ENCODE results near the gene MT1F.

MT1F gene

GRCh38 chr16:56625943-56626654 lies 31.7 kb upstream of the MT1F start:
- DNase-seq (ENCODE audit: low read depth in 2 of 2): no peak

DNA sequence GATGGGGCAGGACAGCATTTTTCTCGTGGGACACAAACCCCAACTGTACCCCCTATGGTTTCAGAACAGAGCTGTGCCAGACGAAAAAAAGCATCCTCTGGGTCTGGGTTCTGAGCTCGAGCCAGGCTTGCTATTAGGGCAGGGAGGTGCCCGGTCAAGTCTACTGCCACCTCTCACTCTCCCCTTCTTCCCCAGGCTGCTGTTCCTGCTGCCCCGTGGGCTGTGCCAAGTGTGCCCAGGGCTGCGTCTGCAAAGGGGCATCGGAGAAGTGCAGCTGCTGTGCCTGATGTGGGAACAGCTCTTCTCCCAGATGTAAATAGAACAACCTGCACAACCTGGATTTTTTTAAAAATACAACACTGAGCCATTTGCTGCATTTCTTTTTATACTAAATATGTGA lies 31.1 kb upstream of the MT1F start:
- no peak for DNase-seq (ENCODE audit: low read depth in 2 of 2)

DNA sequence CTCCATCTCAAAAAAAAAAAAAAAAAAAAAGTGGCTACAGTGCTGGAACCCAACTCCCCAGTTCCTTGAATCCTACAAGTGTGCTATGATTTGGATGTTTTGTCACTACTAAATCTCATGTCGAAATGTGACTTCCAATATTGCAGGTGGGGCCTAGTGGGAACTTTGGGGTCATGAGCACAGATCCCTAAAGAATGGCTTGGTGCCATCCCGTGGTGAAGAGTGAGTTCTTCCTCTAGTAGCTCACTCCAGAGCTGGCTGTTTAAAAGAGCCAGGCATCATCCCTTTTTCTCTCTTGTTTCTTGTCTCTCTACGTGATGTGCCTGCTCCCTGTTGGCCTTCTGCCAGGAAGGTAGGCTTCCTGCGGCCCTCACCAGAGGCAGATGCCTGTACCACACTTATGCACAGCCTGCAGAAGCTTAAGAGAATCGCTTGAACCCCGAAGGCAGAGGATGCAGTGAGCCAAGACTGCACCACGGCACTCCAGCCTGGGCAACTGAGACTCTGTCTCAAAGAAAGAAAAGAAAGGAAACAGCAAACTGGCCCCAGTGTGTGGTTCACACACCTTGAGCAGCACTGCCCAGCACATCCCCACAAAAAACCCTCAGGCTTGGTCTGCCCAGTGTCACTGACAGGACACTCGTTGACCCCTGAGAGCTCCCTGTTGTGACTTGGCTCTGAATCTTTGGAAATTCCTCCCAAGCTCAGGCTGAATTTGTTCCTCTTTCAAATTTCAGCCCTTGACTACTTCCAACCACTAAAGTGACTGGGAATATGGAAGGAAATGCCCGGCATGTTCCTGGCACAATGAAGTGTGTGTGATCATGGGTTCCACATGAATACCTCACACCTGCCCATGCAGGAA lies 29.0 kb upstream of the MT1F start:
- no peak for DNase-seq (ENCODE audit: low read depth in 2 of 2)

DNA sequence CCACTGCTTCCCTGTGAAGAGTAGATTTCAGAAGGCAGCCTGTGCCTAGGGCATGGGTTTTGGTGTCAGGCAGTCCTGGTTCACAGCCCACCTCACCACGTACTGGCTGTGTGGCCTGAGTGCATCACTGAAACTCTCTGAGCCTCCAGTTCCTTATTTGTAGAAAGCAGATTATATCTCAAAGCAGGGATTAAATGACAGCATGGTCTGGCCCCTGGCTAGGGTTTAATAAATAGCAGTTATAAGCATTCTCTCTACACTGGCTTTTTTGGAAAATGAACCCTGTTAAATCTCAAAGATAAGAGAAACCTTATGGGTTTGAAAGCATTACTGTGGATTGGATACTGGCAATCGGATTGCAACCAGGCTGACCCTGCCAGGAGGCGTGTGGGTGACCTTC lies 28.2 kb upstream of the MT1F start:
- DNase-seq (ENCODE audit: low read depth in 2 of 2): no peak

DNA sequence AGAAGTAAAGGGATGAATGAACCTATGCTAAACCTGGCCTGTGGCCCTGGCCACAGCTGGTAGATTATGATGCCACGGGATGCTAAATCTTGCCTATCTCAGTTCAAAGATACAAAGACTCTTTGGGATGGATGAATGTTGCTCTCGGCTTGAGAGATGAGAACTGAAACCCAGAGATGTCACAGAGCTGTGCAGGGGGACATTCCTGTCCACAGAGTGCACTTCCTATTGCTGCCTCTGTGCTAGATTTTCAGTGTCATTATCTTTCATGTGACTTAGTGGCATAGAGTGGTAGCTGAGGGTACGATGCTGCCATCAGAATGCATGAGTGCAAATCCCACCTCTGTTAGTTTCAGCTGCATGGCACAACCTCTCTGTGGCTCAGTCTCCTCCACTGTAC lies 27.6 kb upstream of the MT1F start:
- no peak for DNase-seq (ENCODE audit: low read depth in 2 of 2)

GRCh38 chr16:56631197-56631596 lies 26.6 kb upstream of the MT1F start:
- no peak for DNase-seq (ENCODE audit: low read depth in 2 of 2)

GRCh38 chr16:56631832-56632155 lies 26.0 kb upstream of the MT1F start:
- DNase-seq (ENCODE audit: low read depth in 2 of 2): no peak

- no peak for DNase-seq (ENCODE audit: low read depth in 2 of 2)
Measured at GRCh38 chr16:56632156-56632847, 25.5 kb upstream of the MT1F start, which contains the start of gene MT1M. Gene MT1M, plus strand, starts transcription at chr16:56632659. Its CDS starts 73 bp downstream, at chr16:56632732.

GRCh38 chr16:56632848-56633365 lies 24.9 kb upstream of the MT1F start:
- no peak for DNase-seq (ENCODE audit: low read depth in 2 of 2)

DNA sequence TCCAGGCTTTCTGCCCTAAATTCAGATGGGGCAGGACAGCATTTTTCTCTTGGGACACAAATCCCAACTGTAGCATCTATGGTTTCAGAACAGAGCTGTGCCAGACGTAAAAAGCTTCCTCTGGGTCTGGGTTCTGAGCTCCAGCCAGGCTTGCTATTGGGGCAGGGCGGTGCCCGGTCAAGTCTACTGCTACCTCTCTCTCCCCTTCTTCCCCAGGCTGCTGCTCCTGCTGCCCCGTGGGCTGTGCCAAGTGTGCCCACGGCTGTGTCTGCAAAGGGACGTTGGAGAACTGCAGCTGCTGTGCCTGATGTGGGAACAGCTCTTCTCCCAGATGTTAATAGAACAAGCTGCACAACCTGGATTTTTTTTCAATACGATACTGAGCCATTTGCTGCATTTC lies 24.2 kb upstream of the MT1F start:
- DNase-seq (ENCODE audit: low read depth in 2 of 2): no peak

DNA sequence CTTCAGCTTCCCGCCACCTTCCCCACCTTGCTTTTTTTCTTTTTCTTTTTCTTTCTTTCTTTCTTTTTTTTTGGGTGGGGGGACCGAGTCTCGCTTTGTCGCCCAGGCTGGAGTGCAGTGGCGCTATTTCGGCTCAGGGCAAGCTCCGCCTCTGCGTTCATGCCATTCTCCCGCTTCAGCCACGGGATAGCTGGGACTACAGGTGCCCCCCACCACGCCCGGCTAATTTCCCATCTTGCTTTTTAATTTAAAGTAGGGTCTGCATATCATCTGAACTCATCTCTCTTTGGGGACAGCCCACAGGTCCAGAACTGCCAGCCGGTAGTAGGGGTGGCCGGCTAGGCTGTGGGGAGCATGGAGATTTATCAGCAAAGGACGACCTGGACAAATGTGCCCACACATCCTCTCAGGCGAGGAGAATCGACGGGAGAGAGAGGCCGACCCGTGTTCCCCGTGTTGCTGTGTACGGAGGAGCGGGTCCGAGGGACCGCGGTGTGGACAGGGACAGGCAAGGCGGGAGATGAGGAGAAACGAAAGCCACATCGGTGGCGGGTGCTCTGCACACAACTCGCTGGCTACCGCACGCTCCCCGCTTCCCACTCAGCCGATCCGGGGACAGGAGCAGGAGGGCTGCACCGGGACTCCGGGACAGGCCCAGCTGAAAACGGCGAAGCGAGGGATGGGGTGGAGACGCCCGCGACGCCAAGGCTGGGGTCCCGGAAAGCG lies 22.9 kb upstream of the MT1F start:
- DNase-seq (ENCODE audit: low read depth in 2 of 2): no peak

DNA sequence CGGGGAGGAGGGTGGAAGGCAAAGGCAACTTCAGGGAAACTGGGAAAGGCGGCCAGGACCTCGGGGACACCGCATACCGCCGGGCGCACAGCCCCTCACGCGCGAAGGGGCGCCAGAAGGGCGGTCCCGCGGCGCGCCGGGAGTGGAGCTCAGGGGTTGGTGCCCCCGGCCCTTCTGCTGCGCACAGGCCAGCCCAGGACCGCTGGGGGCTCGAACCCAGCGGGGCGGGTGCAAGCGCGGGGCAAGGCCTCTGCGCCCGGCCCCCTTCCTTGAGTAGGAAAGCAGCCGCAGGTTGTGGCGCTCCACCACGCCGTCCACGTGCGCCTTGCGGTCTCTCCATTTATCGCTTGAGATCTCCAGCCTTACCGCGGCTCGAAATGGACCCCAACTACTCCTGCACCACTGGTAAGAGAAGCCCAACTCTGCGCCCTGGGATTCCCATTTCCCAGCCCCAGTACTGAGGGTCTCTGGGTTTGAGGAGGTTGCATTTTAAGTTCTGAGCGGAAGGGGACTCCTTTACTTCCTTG lies 22.3 kb upstream of the MT1F start:
- no peak for DNase-seq (ENCODE audit: low read depth in 2 of 2)

- DNase-seq (ENCODE audit: low read depth in 2 of 2): no peak
Measured at GRCh38 chr16:56636616-56637413, 20.9 kb upstream of the MT1F start.

DNA sequence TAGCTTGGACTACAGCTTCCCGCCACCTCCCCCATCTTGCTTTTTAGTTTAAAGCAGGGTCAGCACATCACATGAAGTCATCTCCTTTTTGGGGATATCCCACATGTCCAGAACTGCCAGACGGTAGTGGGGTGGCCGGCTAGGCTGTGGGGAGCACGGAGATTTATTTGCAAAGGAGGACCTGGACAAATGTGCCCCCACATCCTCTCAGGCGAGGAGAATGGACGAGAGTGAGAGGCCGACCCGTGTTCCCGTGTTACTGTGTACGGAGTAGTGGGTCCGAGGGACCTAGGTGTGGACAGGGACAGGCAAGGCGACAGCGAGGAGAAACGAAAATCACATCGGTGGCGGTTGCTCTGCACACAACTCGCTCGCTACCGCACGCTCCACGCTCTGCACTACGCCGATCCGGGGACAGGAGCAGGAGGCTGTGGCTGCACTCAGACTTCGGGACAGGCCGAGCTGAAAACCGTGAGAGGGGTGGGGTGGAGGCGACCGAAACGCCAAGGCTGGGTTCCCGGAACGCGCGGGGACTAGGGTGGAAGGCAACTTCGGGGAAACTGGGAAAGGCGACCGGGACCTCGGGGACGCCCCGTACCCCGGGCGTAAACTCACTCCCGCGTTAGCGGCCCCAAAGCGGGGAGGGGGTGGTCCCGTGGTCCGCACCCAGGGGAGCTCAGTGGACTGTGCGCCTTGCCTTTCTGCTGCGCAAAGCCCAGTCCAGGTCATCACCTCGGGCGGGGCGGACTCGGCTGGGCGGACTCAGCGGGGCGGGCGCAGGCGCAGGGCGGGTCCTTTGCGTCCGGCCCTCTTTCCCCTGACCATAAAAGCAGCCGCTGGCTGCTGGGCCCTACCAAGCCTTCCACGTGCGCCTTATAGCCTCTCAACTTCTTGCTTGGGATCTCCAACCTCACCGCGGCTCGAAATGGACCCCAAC lies 19.7 kb upstream of the MT1F start, which contains the start of gene MT1A:
Gene MT1A, plus strand, starts transcription at position 853 of the 937 bp plus-strand sequence. Its CDS starts 73 bp downstream, at position 926.
- no peak for DNase-seq (ENCODE audit: low read depth in 2 of 2)

DNA sequence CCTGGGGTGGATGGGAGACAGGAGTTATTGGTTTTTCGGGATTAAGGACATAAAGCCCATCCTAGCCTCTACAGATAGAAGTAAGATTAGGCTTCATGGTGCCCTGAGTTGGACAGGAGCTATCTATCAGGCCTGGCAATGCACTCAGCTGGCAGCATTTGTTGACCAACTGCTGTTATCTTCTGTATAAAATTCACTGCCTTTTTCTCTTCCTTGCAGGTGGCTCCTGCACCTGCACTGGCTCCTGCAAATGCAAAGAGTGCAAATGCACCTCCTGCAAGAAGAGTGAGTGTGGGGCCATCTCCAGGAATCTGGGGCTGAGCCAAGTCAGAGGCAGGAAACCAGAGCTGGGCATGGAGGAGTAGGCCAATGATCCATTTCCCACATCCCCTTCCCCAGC lies 18.7 kb upstream of the MT1F start:
- no peak for DNase-seq (ENCODE audit: low read depth in 2 of 2)

- DNase-seq (ENCODE audit: low read depth in 2 of 2): no peak
Measured at GRCh38 chr16:56640076-56640475, 17.7 kb upstream of the MT1F start.

DNA sequence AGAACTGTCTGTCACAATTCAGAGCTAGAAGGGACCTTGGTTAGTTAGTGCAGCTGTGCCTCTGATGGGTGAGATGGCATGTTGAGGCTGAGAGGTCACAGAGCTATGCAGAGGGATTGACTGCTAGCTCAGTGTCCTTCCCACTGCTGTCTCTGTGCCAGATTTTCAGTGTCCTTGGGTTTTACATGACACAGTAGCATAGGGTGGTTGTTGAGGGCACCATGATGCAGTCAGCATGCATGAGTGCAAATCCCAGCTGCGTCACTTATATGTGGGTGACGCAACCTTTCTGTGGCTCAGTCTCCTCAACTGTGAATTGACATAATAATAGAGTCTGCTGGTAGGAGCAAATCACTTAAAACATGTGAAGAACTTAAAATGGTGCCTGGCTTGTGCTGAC lies 16.6 kb upstream of the MT1F start:
- DNase-seq (ENCODE audit: low read depth in 2 of 2): no peak

DNA sequence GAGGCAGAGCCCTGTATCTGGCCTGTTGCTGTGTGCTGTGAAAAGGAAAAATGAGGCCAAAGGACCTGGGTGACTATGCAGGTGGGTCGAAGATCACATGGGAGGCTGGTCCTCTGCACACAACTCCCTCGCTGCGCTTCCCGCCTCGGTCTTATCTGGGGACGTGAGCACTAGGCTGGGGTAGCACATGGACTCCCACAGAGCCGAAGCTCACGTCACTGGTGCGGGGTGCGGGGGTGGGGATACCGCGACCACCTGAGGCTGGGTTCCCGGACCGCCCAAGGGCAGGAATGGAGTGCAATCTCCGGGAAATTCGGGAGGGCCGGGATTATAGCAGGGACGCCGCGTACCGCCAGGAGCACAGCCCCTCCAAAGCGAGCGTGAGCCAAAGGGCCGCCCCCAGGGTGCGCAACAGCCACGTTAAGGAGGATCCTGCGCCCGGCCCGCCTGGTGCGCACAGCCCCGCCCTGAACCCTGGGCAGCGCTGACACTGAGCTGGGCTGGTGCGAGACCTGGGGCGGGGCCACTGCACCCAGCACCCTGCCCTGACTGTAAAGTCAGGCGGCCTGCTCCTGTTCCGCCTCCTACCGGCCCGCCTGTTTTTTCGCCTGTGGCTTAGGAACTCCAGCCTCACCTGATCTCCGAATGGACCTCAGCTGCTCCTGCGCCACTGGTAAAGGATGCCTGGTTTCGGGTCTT lies 14.5 kb upstream of the MT1F start:
- peak; percentile 58 to 70 for DNase-seq (ENCODE audit: low read depth in 2 of 2)

DNA sequence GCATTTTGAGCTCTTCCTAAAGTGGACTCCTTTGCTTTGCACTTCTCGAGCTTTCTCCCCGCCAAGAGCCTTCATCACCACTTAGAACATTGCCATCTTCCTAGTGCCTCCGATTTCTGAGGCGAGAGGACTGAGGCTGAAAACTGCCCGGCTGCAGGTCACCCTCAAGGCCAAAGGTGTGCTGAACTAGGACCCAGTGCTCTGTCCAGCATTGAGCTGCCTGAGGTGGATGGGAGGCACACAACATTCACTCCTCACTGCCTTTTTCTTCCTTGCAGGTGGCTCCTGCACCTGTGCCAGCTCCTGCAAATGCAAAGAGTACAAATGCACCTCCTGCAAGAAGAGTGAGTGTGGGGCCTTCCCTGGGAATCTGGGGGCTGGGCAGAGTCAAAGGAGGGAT lies 13.9 kb upstream of the MT1F start:
- no peak for DNase-seq (ENCODE audit: low read depth in 2 of 2)
